Adrenal gland (tissue), 12 donors: ENCODE measurements around the gene GALNT1. TPM values are rescaled to one million over a fixed set of nuclear protein-coding genes. Genes with fewer than 3 reads are reported as not detected.
A peak's percentile ranks its signal among the peaks of the same experiment; 100 is the strongest.

Source experiments
- DNase-seq, 7 donors: peaks; one replicate each; pipeline ENCODE4 v3.0.0-alpha.2; 2019 to 2020
- H3K27ac ChIP-seq, 5 donors: fragments of 200-600 bp; sonication (generic) in 4 of 5; 1 replicate in 3 of 5; 2 replicates in 2 of 5; pipeline versions ENCODE4 v1.5.1 to v1.8.0; 2016 to 2020; ENCODE audit warnings: mild to moderate bottlenecking in 1 of 5
- H3K27me3 ChIP-seq: fragments of 200-600 bp; 2 replicates; pipeline ENCODE4 v1.8.0; 2021
- H3K36me3 ChIP-seq, 2 donors: fragments of 200-600 bp; replicated peaks in 1 of 2; 1 replicate in 1 of 2; 2 replicates in 1 of 2; pipeline versions ENCODE4 v1.5.1 to v1.8.0; 2018 to 2022
- H3K4me1 ChIP-seq, 2 donors: fragments of 200-600 bp; replicated peaks in 1 of 2; 1 replicate in 1 of 2; 2 replicates in 1 of 2; pipeline versions ENCODE4 v1.5.1 to v1.8.0; 2018 to 2021
- H3K4me3 ChIP-seq, 4 donors: fragments of 200-600 bp; sonication (generic) in 3 of 4; one replicate each; pipeline ENCODE4 v1.5.1; 2016 to 2018
- H3K9me3 ChIP-seq, 3 donors: fragments of 200-600 bp; sonication (generic) in 1 of 3; replicated peaks in 1 of 3; 1 replicate in 2 of 3; 2 replicates in 1 of 3; pipeline versions ENCODE4 v1.5.1 to v1.8.0; 2016 to 2021
- POLR2A ChIP-seq, 2 donors: fragments of 450-650 bp; IDR thresholded peaks; one replicate each; pipeline ENCODE4 v1.6.1; 2017; ENCODE audit warnings: antibody characterized with exemption in 2 of 2, mild to moderate bottlenecking in 2 of 2, moderate library complexity in 1 of 2
- WGBS, 4 donors: extraction: QIAGEN DNeasy Blood & Tissue Kit in 2 of 4; methylation state at CpG; one replicate each; pipeline versions ENCODE4 v1.1.5 to v1.1.7; 2013 to 2017; 5-methylcytosine and 5-hydroxymethylcytosine counted together
- intact Hi-C, 2 donors: fragments of 100-400 bp; cut with DNase I; formaldehyde crosslinking; loops; one replicate each; pipeline versions ENCODE4 v1.14.1 to v1.15.0; 2022 to 2023
- polyA plus RNA-seq, 3 donors: library from polyadenylated mRNA; stranded (reverse); fragments of 200-250 nt in 2 of 3; fragments of 350-450 nt in 1 of 3; fragmentation: Illumina TruSeq in 1 of 3; extraction: RNeasy Lipid Tissue Mini Kit (QIAGEN cat#74804) in 1 of 3; gene quantifications; one replicate each; pipeline ENCODE4 v1.2.3, GENCODE V29; 2013 to 2014
- total RNA-seq, 9 donors: library from RNA; depleted of rRNA in 4 of 9; stranded (reverse); fragments of >200 nt in 4 of 9; fragments of 120-200 nt in 1 of 9; fragmentation: NEBNext Ultra II Directional in 1 of 9; extraction: Animal tissue kit (Norgen Biotek cat#: 25700) in 1 of 9; gene quantifications; one replicate each; pipeline versions ENCODE4 v1.1.0 to v1.2.4, GENCODE V29; 2013 to 2023
- TF ChIP-seq, protein P1 (sequence below), 6 experiments: fragments of 450-650 bp in 4 of 6; fragments of 200-600 bp in 2 of 6; sonication (generic) in 1 of 6; IDR thresholded peaks; 1 replicate in 5 of 6; 2 replicates in 1 of 6; pipeline versions ENCODE4 v1.5.1 to v1.8.0; 2016 to 2021; ENCODE audit warnings: antibody characterized with exemption in 6 of 6, mild to moderate bottlenecking in 2 of 6, moderate library complexity in 1 of 6
- donor health status: healthy with polysubstance abuse.
- donor health status: Bipolar disorder and iron deficiency.
- donor health status: DM: yes; HTN: yes; CAD: no.
- donor health status: DM: no; HTN: no; CAD: no.
- donor health status: DM: no; HTN: no; CAD: no.
- donor health status: DM: yes; HTN: yes; CAD: no.

The GALNT1 gene
- total and polyA plus RNA-seq, 12 donors = 9.7 to 130 (median 65.4) TPM

GRCh38 chr18:35582899-35583558 lies 1.5 kb downstream of the GALNT1 start:
- H3K27me3 ChIP-seq = no peaks in the 10 kb centered on the region
- intact Hi-C loops = no loop called here
- peak overlapping the region in 1 of 5 donors; percentile 26 for H3K27ac ChIP-seq
- peak in 1 of 7 donors; percentile 14 for DNase-seq
- no peaks in the 10 kb centered on the region for H3K36me3 ChIP-seq
- peaks cover 0 to 5% (median 0%) of the 10 kb centered on the region in 3 donors for H3K9me3 ChIP-seq
- peaks cover 16 to 24% of the 10 kb centered on the region in 2 donors for H3K4me1 ChIP-seq
- TF ChIP-seq POLR2A (IDR thresholded peaks at IDR 0.05) = no peak
- 43 to 61% (median 48%) methylated on average over 6 of the region's 6 CpGs for WGBS, 4 donors
- peak overlapping the region in 1 of 4 donors; percentile 85 for H3K4me3 ChIP-seq

- DNase-seq = no peak
- intact Hi-C loops = no loop called here
Observed at GRCh38 chr18:35584735-35585134, 3.2 kb downstream of the GALNT1 start.

GRCh38 chr18:35585608-35586007 lies 4.1 kb downstream of the GALNT1 start:
- 95 to 100% (median 98%) methylated on average over 1 of the region's 1 CpG for WGBS, 4 donors
- Histone ChIP-seq H3K27me3 (no peaks in the 10 kb centered on the region), H3K27ac (no peak overlapping the region), H3K4me1 (peaks cover 14 to 17% of the 10 kb centered on the region in 2 donors), H3K9me3 (peaks cover 0 to 12% (median 0%) of the 10 kb centered on the region in 3 donors), H3K36me3 (no peaks in the 10 kb centered on the region), H3K4me3 (no peak overlapping the region)
- intact Hi-C loops = no loop called here
- DNase-seq = no peak
- no peak for TF ChIP-seq POLR2A (IDR thresholded peaks at IDR 0.05)
- TF ChIP-seq, protein P1, sequence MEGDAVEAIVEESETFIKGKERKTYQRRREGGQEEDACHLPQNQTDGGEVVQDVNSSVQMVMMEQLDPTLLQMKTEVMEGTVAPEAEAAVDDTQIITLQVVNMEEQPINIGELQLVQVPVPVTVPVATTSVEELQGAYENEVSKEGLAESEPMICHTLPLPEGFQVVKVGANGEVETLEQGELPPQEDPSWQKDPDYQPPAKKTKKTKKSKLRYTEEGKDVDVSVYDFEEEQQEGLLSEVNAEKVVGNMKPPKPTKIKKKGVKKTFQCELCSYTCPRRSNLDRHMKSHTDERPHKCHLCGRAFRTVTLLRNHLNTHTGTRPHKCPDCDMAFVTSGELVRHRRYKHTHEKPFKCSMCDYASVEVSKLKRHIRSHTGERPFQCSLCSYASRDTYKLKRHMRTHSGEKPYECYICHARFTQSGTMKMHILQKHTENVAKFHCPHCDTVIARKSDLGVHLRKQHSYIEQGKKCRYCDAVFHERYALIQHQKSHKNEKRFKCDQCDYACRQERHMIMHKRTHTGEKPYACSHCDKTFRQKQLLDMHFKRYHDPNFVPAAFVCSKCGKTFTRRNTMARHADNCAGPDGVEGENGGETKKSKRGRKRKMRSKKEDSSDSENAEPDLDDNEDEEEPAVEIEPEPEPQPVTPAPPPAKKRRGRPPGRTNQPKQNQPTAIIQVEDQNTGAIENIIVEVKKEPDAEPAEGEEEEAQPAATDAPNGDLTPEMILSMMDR (IDR thresholded peaks at IDR 0.05) = no peak

More at GRCh38 chr18:35584735-35585134, 3.2 kb downstream of the GALNT1 start:
- Histone ChIP-seq H3K36me3 (no peaks in the 10 kb centered on the region), H3K27me3 (no peaks in the 10 kb centered on the region), H3K4me3 (no peak overlapping the region), H3K4me1 (peaks cover 16 to 24% of the 10 kb centered on the region in 2 donors), H3K9me3 (peaks cover 0 to 12% (median 0%) of the 10 kb centered on the region in 3 donors), H3K27ac (no peak overlapping the region)
- WGBS, 4 donors = 90 to 97% (median 96%) methylated on average over 4 to 5 of the region's 5 CpGs
- TF ChIP-seq POLR2A (IDR thresholded peaks at IDR 0.05) = no peak
- TF ChIP-seq, protein P1 (IDR thresholded peaks at IDR 0.05) = no peak

DNA sequence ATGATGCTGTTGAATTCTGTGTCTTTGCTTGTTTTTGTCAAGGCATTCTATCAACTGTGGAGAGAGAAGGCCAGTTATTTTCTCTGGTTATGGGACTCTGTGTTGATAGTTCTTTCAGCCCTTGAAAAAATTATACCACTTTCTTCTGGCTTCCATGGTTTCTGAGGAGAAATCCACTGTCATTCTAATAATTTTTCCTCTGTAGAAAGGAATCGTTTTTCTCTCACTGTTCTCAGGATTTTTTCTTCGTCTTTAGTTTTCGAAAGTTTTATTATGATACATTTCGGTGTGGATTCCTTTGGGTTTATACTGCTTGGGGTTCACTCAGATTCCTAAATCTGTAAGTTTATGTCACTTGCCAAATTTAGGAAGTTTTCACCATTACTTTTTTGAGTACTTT lies 6.6 kb downstream of the GALNT1 start:
- TF ChIP-seq POLR2A (IDR thresholded peaks at IDR 0.05) = no peak
- TF ChIP-seq, protein P1 (IDR thresholded peaks at IDR 0.05) = no peak
- no peak for DNase-seq
- H3K36me3 ChIP-seq = no peaks in the 10 kb centered on the region
- no peak overlapping the region for H3K4me3 ChIP-seq
- peaks cover 4% of the 10 kb centered on the region in 2 donors for H3K4me1 ChIP-seq
- 88 to 95% (median 89%) methylated on average over 4 of the region's 4 CpGs for WGBS, 4 donors
- intact Hi-C loops = no loop called here
- H3K27ac ChIP-seq = no peak overlapping the region
- H3K27me3 ChIP-seq = no peaks in the 10 kb centered on the region
- H3K9me3 ChIP-seq = peaks cover 0 to 12% (median 0%) of the 10 kb centered on the region in 3 donors

DNA sequence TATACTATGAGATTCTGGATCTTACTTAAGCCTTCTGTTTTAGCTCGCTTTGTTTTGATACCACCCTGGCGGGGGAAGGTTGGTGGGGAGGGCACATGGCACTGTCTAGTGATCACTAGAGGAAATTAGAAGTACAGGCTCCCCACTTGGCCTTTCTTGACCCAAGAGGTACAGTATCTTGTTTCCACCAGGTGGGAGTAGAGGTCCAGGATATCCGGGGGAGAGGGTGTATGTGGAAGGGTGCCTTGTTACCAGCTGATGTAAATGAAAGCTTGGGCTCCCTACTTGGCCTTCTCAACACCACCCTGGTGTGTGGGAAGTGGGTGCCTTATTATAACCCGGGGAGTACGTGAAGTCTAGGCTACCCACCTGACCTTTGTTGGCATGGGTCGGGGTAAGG lies 7.5 kb downstream of the GALNT1 start:
- Histone ChIP-seq H3K27ac (no peak overlapping the region), H3K9me3 (peaks cover 0 to 12% (median 0%) of the 10 kb centered on the region in 3 donors), H3K4me1 (no peaks in the 10 kb centered on the region), H3K27me3 (no peaks in the 10 kb centered on the region), H3K36me3 (no peaks in the 10 kb centered on the region), H3K4me3 (no peak overlapping the region)
- 92 to 97% (median 93%) methylated on average over 6 of the region's 6 CpGs for WGBS, 4 donors
- no peak for DNase-seq
- TF ChIP-seq, protein P1 (IDR thresholded peaks at IDR 0.05) = no peak
- no peak for TF ChIP-seq POLR2A (IDR thresholded peaks at IDR 0.05)
- intact Hi-C loops = no loop called here
